GM19467 (cell line): ENCODE measurements around the gene VPS33A.
"Not testable (repeated sequence)": the region's sequence is repeated elsewhere in the genome, so short reads cannot be mapped to it uniquely, and the experiment has no call there.

Experiments
- ATAC-seq: cut with Tn5 transposase; IDR thresholded peaks from one replicate; pipeline ENCODE4 v1.9.1; 2021; ENCODE audit warnings: mild to moderate bottlenecking, moderate library complexity; ENCODE audit not compliant: unreplicated experiment

Gene VPS33A

DNA sequence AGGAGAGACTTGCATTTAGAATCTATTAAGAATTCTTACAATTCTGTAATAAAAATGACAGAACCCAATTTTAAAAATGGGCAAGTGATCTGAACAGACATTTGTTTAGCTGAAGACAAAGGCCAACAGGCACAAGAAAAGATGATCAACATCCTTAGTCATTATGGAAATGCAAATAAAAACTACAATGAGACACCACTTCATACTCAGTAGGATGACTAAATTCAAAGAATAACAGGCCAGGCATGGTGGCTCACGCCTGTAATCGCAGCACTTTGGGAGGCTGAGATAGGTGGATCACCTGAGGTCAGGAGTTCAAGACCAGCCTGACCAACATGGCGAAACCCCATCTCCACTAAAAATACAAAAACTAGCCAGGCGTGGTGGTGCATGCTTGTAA is 7.8 kb downstream of the VPS33A start:
- ATAC-seq: not testable (repeated sequence)

GRCh38 chr12:122250536-122250935 is 15.8 kb downstream of the VPS33A start:
- ATAC-seq: no peak

GRCh38 chr12:122250047-122250446 is 16.2 kb downstream of the VPS33A start:
- no peak for ATAC-seq

- ATAC-seq: no peak
Measured at GRCh38 chr12:122245553-122245952, 20.7 kb downstream of the VPS33A start.

DNA sequence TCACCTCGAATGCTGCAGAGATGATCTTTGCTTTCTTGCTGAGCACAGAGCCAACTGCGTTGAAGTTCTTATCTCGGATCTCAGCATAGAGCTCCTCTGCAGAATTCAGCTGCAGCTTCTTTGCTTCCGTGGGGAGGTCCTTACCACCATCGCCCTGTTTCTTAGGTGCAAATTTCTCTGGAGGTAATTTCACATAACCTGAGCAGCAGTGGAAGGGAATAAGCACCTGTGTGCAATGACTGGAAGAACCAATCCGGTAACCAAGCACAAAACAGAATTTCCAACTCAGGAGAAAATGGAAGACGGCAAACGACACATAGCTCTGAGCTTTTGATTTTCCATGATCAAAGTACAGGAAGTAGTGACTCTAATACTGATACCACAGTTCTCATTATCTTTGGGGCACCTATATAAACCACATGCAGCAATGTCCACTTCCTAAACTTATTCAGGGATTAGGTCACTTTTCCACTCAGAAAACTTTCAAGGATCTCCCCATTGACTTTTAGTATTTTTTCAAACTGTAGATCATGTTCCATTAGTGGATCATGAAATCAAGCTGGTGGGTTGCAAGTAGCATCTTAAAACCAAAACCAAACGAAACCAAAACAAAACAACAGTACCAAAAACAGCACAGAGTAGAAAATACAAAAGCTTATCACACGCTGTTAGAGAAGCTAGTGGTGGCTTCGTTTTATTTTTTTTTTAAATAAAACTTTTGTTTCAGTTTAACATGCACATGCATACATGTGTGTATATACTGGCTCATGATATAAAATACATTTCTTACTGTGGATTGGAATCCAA is 21.5 kb downstream of the VPS33A start:
- ATAC-seq: no peak

DNA sequence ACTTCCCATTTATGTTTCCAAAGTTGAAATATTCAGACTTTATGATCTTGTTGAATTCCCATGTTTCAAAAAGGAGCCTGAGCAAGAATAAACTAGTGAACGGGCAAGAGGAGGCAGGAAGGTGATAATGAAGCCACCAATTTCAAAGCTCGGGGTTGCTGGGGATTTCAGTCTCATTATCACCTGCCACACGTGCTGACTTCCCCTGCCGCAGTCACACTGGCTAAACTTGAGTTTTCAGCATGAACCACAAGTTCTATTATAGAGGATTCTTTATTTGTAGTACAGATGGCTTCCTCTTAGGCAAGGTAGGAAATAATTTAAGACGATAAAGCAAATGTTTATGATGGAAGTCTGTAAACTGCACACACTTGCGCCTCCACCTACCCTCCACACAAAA is 22.3 kb downstream of the VPS33A start:
- no peak for ATAC-seq

DNA sequence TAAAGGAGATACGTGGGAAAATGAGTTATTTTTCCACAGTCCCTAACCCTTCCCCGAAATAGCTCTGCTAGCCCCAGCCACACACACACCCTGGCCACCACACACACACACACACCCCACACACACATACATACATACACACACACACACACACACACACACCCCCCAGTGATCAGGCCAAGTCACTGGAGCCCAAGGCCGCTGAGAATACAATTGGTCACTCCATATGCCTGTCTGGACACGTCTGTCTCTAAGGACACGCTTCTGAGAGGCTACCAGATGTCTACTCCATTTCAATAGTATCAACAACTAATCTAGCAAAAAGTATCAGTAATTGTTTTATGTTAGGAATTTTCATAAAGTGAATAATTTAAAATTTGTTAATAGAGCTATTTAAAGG is 27.4 kb downstream of the VPS33A start:
- ATAC-seq: no peak

DNA sequence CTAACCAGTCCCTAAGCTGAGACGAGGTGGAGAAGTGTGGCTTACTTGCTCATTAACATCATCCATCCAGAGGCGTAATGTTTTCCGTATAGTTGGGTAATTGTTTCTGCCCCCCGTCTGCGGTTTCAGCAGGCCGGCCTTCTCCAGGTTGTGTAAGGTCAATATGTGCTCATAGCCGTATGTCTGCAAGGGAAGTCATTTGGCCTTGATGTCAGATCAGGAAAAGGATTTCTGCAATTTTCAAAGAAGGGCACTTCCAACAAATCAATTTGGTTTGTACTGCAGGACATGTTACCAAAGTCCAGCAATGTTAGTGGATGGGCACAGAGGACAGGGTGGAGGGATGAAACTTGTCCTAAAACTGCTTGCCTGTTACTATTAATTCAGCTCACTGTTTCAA is 30.6 kb downstream of the VPS33A start:
- no peak for ATAC-seq

DNA sequence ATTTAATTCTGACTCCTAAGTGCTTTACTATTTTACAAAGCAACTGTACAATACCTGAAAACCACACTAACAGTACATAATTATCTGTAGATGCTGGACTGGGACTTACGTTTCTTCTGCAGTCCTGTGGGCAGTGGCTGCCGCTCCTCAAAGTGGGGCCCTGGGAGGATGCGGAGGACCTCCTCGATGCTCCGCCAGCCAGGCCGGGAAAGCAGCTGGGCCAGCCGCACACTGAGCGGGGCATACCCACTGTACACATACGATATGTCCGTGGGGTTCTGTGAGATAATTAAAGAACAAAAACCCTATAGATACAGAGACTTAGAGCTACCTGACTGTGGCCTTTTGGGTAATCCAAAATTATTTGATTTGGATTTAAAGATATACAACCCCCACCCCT is 33.6 kb downstream of the VPS33A start:
- no peak for ATAC-seq

- ATAC-seq: no peak
Measured at GRCh38 chr12:122230798-122231197, 35.5 kb downstream of the VPS33A start.

GRCh38 chr12:122228092-122228491 is 38.2 kb downstream of the VPS33A start:
- ATAC-seq: no peak

- ATAC-seq: no peak
Measured at GRCh38 chr12:122227341-122227740, 39.0 kb downstream of the VPS33A start.

DNA sequence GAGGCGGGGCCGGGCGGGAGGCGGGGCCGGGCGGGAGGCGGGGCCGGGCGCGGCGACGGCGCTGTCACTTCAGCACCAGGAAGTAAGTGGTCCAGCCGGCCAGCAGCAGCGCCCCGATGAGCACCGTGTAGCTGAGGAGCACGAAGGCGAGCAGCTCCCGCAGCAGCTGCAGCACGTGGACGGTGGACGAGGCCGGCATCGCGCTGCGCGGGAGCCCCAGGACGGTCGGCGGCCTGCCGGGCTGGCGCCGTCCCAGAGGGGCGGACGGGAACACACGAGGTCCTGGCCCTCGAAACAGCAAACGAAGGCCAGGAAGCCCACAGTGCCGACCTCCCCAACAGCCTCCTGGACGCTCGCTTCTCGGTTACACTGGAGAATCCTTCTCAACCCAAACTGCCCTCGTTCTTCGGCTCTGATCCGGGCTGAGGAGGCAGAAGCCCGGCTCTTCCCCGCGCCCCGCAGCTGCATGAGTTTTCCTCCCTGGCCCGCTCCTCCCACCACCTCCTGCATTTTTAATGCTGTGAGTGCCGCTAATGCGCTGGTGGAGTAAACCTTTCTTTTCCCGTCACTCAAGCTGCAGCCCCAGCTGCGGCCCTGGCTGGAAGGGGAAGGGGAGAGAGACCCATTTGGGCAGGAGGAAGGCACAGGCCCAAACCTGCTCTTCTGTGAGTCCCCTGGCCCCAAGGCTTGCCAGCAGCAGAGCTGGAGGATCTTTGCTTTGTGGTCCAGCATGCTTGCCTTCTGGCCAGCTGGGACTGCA is 39.7 kb downstream of the VPS33A start:
- no peak for ATAC-seq

GRCh38 chr12:122225683-122226365 is 40.5 kb downstream of the VPS33A start, which contains the start of gene DIABLO:
TSS of gene DIABLO (minus strand) at chr12:122226052. CDS start at chr12:122226014, 38 bp downstream.
- peak; percentile 90 for ATAC-seq

- no peak for ATAC-seq
Measured at GRCh38 chr12:122216445-122216844, 49.8 kb downstream of the VPS33A start.

GRCh38 chr12:122215771-122216170 is 50.5 kb downstream of the VPS33A start:
- ATAC-seq: no peak

- no peak for ATAC-seq
Measured at GRCh38 chr12:122208073-122208820, 58.0 kb downstream of the VPS33A start.

- no peak for ATAC-seq
Measured at GRCh38 chr12:122207391-122207790, 58.9 kb downstream of the VPS33A start.

DNA sequence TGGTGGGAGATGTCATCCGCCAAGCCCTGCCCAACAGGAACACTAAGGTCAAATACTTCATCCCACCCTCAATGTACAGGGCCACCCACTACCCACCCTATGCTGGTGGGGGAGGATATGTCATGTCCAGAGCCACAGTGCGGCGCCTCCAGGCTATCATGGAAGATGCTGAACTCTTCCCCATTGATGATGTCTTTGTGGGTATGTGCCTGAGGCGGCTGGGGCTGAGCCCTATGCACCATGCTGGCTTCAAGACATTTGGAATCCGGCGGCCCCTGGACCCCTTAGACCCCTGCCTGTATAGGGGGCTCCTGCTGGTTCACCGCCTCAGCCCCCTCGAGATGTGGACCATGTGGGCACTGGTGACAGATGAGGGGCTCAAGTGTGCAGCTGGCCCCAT is 59.3 kb downstream of the VPS33A start:
- ATAC-seq: no peak

DNA sequence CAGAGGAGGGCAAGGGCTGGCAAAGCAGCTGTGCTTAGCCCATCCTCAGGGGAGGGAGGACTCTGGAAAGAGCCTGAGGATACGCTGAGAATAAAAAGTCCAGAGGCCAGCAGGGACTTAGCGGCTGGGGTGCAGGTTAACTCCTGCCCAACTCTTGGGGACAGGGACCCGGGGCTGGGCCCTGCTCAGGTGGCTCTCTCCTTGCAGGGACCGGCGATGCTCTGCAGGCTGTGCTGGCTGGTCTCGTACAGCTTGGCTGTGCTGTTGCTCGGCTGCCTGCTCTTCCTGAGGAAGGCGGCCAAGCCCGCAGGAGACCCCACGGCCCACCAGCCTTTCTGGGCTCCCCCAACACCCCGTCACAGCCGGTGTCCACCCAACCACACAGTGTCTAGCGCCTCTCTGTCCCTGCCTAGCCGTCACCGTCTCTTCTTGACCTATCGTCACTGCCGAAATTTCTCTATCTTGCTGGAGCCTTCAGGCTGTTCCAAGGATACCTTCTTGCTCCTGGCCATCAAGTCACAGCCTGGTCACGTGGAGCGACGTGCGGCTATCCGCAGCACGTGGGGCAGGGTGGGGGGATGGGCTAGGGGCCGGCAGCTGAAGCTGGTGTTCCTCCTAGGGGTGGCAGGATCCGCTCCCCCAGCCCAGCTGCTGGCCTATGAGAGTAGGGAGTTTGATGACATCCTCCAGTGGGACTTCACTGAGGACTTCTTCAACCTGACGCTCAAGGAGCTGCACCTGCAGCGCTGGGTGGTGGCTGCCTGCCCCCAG is 60.0 kb downstream of the VPS33A start:
- ATAC-seq: no peak
